GM12873 (cell line): ENCODE results near the gene PRKAG2.

Source experiments
- TF ChIP-seq, protein P1 (sequence below): IDR thresholded peaks from 2 replicates; pipeline ENCODE4 v1.5.1; 2012; ENCODE audit warnings: low read depth, mild to moderate bottlenecking, moderate library complexity, low read length, control low read depth; ENCODE audit not compliant: insufficient read depth; ENCODE audit errors: missing control alignments

PRKAG2 gene

GRCh38 chr7:151658778-151659177 is 218.1 kb downstream of the PRKAG2 start:
- TF ChIP-seq, protein P1, sequence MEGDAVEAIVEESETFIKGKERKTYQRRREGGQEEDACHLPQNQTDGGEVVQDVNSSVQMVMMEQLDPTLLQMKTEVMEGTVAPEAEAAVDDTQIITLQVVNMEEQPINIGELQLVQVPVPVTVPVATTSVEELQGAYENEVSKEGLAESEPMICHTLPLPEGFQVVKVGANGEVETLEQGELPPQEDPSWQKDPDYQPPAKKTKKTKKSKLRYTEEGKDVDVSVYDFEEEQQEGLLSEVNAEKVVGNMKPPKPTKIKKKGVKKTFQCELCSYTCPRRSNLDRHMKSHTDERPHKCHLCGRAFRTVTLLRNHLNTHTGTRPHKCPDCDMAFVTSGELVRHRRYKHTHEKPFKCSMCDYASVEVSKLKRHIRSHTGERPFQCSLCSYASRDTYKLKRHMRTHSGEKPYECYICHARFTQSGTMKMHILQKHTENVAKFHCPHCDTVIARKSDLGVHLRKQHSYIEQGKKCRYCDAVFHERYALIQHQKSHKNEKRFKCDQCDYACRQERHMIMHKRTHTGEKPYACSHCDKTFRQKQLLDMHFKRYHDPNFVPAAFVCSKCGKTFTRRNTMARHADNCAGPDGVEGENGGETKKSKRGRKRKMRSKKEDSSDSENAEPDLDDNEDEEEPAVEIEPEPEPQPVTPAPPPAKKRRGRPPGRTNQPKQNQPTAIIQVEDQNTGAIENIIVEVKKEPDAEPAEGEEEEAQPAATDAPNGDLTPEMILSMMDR = no peak

DNA sequence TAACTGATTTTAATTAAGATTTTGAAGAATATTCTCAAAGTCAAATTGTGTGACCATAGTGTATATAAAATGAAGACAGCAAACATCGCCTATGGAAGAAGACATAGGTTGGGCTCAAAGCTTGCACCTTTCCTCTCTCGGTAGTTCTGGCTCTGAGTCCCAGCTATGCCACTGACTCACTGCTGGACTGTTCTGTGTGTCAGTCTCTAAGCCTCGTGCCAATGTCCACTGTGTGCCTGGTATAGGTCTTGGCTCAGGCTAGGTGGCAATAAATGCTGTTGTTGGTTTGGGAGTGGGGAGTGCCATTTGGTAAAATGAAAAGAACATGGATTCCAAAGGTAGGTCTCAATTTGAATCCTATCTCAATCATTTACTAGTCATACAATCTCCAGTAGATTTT is 219.7 kb downstream of the PRKAG2 start:
- TF ChIP-seq, protein P1 = no peak

GRCh38 chr7:151655555-151655954 is 221.4 kb downstream of the PRKAG2 start:
- TF ChIP-seq, protein P1 = no peak

DNA sequence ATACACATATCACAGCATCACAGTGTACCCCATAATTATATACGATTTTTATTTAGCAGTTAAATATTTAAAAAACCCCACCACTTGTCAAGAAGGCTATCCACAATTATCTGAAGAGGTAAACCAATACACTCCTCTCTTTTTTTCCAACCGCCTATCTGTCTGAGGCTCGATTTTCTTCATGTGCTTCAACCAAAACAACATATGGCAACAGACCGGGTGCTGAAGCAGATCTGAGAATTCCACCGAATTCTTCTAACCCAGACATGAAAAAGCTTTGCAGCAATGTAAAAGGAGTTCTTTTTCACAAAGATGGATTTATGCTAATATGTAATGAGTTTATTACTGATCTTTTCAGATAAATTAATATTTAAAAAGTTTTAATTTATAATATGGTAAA is 224.8 kb downstream of the PRKAG2 start:
- TF ChIP-seq, protein P1 = no peak

GRCh38 chr7:151650161-151650560 is 226.8 kb downstream of the PRKAG2 start:
- TF ChIP-seq, protein P1 = no peak

DNA sequence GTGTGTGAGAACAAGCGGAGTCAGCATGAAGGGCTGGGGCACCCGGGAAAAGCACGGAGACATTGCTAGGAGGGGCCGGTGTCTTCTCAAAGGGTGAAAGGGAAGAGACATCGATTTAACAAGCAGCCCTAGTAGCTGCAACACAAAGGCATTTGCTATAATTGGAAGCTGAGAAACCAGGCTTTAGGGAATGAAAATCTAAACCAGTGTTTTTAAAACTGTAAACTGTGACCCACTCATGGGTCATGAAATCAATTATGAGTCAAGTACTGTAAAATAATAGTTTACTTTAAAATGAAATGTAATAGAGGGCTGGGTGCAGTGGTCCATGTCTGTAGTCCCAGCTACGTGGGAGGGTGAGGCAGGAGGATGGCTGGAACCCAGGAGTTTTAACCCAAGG is 228.5 kb downstream of the PRKAG2 start:
- TF ChIP-seq, protein P1 = no peak

DNA sequence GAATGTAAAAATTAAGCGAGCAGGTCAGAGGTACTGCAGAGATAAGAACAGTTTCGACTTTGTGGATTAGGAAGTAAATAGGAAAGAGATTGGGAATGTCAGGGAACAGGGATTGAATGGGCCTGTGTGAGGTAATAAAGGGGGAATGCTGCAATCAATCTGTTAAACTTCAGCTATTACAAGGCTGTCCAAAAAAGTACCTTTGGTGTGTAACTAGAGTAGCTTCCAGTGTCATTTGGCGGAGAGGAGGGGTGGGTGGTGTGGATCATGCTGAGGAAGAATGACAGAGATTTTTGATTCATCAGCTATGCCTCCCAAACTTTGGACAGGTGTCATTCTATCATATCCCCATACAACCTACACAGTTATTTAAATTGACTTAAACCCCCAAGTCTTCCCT is 229.0 kb downstream of the PRKAG2 start:
- TF ChIP-seq, protein P1 = no peak
